Measurements from ENCODE around the gene EPHB2.

DNA sequence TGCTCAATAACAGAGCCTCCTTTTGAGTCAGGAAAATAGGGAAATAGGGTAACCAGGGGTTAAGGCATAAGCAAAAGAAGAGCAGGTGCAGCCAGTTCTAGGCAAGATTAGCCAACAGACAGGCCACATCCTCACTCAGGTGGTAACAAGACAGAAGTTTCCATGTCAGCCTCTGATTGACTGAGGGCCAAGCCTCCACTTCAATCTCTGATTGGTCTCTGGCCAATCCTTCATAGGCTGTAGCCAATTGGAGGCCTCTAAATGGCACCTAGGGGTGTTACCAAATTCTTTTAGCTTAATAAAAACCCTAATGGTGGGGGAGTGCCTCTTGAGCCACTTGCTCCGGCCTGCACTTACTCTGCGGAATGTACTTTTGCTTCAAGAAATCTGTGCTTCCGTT is 224.8 kb downstream of the EPHB2 start:
- TF ChIP-seq, protein P1, sequence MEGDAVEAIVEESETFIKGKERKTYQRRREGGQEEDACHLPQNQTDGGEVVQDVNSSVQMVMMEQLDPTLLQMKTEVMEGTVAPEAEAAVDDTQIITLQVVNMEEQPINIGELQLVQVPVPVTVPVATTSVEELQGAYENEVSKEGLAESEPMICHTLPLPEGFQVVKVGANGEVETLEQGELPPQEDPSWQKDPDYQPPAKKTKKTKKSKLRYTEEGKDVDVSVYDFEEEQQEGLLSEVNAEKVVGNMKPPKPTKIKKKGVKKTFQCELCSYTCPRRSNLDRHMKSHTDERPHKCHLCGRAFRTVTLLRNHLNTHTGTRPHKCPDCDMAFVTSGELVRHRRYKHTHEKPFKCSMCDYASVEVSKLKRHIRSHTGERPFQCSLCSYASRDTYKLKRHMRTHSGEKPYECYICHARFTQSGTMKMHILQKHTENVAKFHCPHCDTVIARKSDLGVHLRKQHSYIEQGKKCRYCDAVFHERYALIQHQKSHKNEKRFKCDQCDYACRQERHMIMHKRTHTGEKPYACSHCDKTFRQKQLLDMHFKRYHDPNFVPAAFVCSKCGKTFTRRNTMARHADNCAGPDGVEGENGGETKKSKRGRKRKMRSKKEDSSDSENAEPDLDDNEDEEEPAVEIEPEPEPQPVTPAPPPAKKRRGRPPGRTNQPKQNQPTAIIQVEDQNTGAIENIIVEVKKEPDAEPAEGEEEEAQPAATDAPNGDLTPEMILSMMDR (IDR thresholded peaks at IDR 0.05), result no peak
- TF ChIP-seq POLR2A (IDR thresholded peaks at IDR 0.05), result no peak

All from vagina (tissue), 2 donors.